ENCODE data around the gene FRMD4A. TPM values are rescaled to one million over a fixed set of nuclear protein-coding genes. Genes with fewer than 3 reads are reported as not detected.

FRMD4A gene
- total and polyA plus RNA-seq, 2 of the 4 experiments (the other 2 are of a cell fraction) = 30.3 to 68.8 TPM

DNA sequence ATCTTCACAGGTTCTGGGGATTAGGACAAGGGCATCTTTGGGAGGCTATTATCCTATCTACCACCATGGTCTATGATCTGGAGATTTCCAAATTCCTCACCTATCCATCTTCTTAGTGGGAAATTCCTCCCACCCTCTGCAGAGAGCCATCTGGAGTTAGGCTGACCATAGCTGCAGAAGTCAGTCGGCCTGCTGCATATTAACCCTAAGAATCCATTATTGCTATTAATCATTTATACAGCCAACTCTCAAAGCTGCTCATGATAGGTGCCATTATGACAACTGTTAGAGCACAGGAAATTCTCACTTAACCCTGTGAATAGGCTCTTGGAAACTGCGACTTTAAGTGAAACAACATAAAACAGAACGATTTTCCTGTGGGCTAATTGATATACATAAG lies 60.4 kb downstream of the FRMD4A start:
- no peaks in the 10 kb centered on the region for H3K36me3 ChIP-seq (ENCODE audit: control insufficient read depth, insufficient read depth, low read length)
- no peak overlapping the region for H2BK15ac ChIP-seq (ENCODE audit: low read depth, low read length)
- no TSS peak for BruUV-seq (replicated peaks)
- WGBS, 2 experiments (ENCODE audit: extremely low coverage in 2 of 2, insufficient read length in 1 of 2) = no CpG with 5 or more reads among the region's 3 CpGs
- H2AK5ac ChIP-seq (ENCODE audit: low read depth, low read length) = no peak overlapping the region
- H4K5ac ChIP-seq (ENCODE audit: low read depth, low read length) = no peak overlapping the region
- H3K4me3 ChIP-seq (ENCODE audit: insufficient read depth, low read depth, low read length) = no peak overlapping the region
- H4K20me1 ChIP-seq (ENCODE audit: insufficient read depth, low read length) = no peaks in the 10 kb centered on the region
- no peak overlapping the region for H3K9ac ChIP-seq (ENCODE audit: low read depth, low read length)
- in situ Hi-C loops (cut with MboI; ENCODE audit: low sequenced_read_pairs) (no loop called here), intact Hi-C loops (cut with micrococcal nuclease) (no loop called here), dilution Hi-C loops (cut with HindIII; ENCODE audit: low sequenced_read_pairs, unreplicated experiment) (no loop called here)
- H3K9me1 ChIP-seq (ENCODE audit: insufficient read depth, low read length) = no peaks in the 10 kb centered on the region
- peaks cover 5% of the 10 kb centered on the region for H3K9me3 ChIP-seq (ENCODE audit: control insufficient read depth, insufficient read depth, low read length)
- no peak overlapping the region for H4K8ac ChIP-seq (ENCODE audit: low read depth in 2 of 2, low read length in 2 of 2)
- H4K91ac ChIP-seq (ENCODE audit: insufficient read depth, low read depth, low read length) = no peak overlapping the region
- no peak overlapping the region for H2BK120ac ChIP-seq (ENCODE audit: low read depth, low read length)
- no peaks in the 10 kb centered on the region for H3K79me1 ChIP-seq (ENCODE audit: low read depth in 1 of 2, low read length in 2 of 2)
- POLR2A ChIA-PET (ENCODE audit: unreplicated experiment) = no interaction called here
- ATAC-seq (ENCODE audit: low read depth) (no peak), DNase-seq (no peak)
- H3K4me1 ChIP-seq (ENCODE audit: control insufficient read depth, insufficient read depth, low read length) = peaks cover 2% of the 10 kb centered on the region
- H3K4ac ChIP-seq (ENCODE audit: low read depth, low read length) = no peak overlapping the region
- no peak overlapping the region for H2BK20ac ChIP-seq (ENCODE audit: low read depth, low read length)
- TF ChIP-seq RFX5 (IDR thresholded peaks at IDR 0.05; ENCODE audit: low read depth, low read length) (no peak), FOS (IDR thresholded peaks at IDR 0.05; ENCODE audit: low read depth, low read length) (no peak), RCOR1 (IDR thresholded peaks at IDR 0.05; ENCODE audit: insufficient replicate concordance, low read length) (no peak), MAZ (IDR thresholded peaks at IDR 0.05; ENCODE audit: borderline replicate concordance, low read depth, low read length) (no peak), MXI1 (IDR thresholded peaks at IDR 0.05; ENCODE audit: borderline replicate concordance, low read depth, low read length) (no peak), SMC3 (IDR thresholded peaks at IDR 0.05; ENCODE audit: low read depth, low read length) (no peak), CEBPB (IDR thresholded peaks at IDR 0.05; ENCODE audit: low read depth, low read length) (no peak)
- H3K56ac ChIP-seq (ENCODE audit: extremely low read depth, insufficient read depth, low read length) = no peak overlapping the region
- no peak overlapping the region for H2AK9ac ChIP-seq (replicated peaks; ENCODE audit: low read depth, low read length, poor library complexity)
- H2AFZ ChIP-seq (replicated peaks; ENCODE audit: low read length, poor library complexity) = no peak overlapping the region
- H2BK5ac ChIP-seq (ENCODE audit: low read depth, low read length, poor library complexity, severe bottlenecking) = no peak overlapping the region
- CTCF ChIA-PET = no interaction called here
- H3K4me2 ChIP-seq (ENCODE audit: low read depth, low read length) = no peak overlapping the region
- H3K14ac ChIP-seq (replicated peaks; ENCODE audit: low read depth, low read length) = no peak overlapping the region
- no peak overlapping the region for H3K23ac ChIP-seq (ENCODE audit: low read depth, low read length)
- peaks cover 36% of the 10 kb centered on the region for H3K27me3 ChIP-seq (ENCODE audit: control insufficient read depth, insufficient read depth, low read length)
- H3K27ac ChIP-seq (ENCODE audit: insufficient read depth, low read length) = no peak overlapping the region
- H3K18ac ChIP-seq (ENCODE audit: low read depth, low read length) = no peak overlapping the region

Measured in IMR-90 (cell line).